HG03108 (cell line): ENCODE measurements around the gene GFRA1.
"Not testable (repeated sequence)": the region's sequence is repeated elsewhere in the genome, so short reads cannot be mapped to it uniquely, and the experiment has no call there.

Experiments used
- ATAC-seq: cut with Tn5 transposase; IDR thresholded peaks from one replicate; pipeline ENCODE4 v1.9.1; 2021; ENCODE audit warnings: moderate library complexity; ENCODE audit not compliant: unreplicated experiment

Gene GFRA1

GRCh38 chr10:116045366-116046356 is 227.3 kb downstream of the GFRA1 start:
- ATAC-seq = no peak

- no peak for ATAC-seq
Measured at GRCh38 chr10:116044801-116045248, 228.2 kb downstream of the GFRA1 start.

- ATAC-seq = no peak
Measured at GRCh38 chr10:116043861-116044260, 229.1 kb downstream of the GFRA1 start.

GRCh38 chr10:116043304-116043703 is 229.7 kb downstream of the GFRA1 start:
- no peak for ATAC-seq

- ATAC-seq = no peak
Measured at GRCh38 chr10:116041948-116042347, 231.1 kb downstream of the GFRA1 start.

GRCh38 chr10:116039612-116040011 is 233.4 kb downstream of the GFRA1 start:
- ATAC-seq = no peak

- no peak for ATAC-seq
Measured at GRCh38 chr10:116038259-116038658, 234.7 kb downstream of the GFRA1 start.

GRCh38 chr10:116035406-116035805 is 237.6 kb downstream of the GFRA1 start:
- not testable (repeated sequence) for ATAC-seq

- no peak for ATAC-seq
Measured at GRCh38 chr10:116030576-116030975, 242.4 kb downstream of the GFRA1 start.

GRCh38 chr10:116029826-116030225 is 243.2 kb downstream of the GFRA1 start:
- ATAC-seq = no peak

- no peak for ATAC-seq
Measured at GRCh38 chr10:116027355-116027754, 245.7 kb downstream of the GFRA1 start.

- no peak for ATAC-seq
Measured at GRCh38 chr10:116026725-116027124, 246.3 kb downstream of the GFRA1 start.

GRCh38 chr10:116026315-116026714 is 246.7 kb downstream of the GFRA1 start:
- no peak for ATAC-seq

- no peak for ATAC-seq
Measured at GRCh38 chr10:116024271-116024878, 248.6 kb downstream of the GFRA1 start.

- no peak for ATAC-seq
Measured at GRCh38 chr10:116017405-116017804, 255.6 kb downstream of the GFRA1 start.

GRCh38 chr10:116015583-116016333 is 257.2 kb downstream of the GFRA1 start:
- ATAC-seq = no peak

- ATAC-seq = no peak
Measured at GRCh38 chr10:116014871-116015582, 258.0 kb downstream of the GFRA1 start.

- ATAC-seq = no peak
Measured at GRCh38 chr10:116014326-116014725, 258.7 kb downstream of the GFRA1 start.

- no peak for ATAC-seq
Measured at GRCh38 chr10:116011929-116012328, 261.1 kb downstream of the GFRA1 start.

- no peak for ATAC-seq
Measured at GRCh38 chr10:116007256-116007891, 265.6 kb downstream of the GFRA1 start.
